ENCODE data around the gene IL17RD.

The IL17RD gene

GRCh38 chr3:57131210-57131588, 34.0 kb downstream of the IL17RD start:
- in situ Hi-C loops (cut with MboI; ENCODE audit: low sequenced_read_pairs), result no loop called here

GRCh38 chr3:57130571-57131209, 34.5 kb downstream of the IL17RD start:
- in situ Hi-C loops (cut with MboI; ENCODE audit: low sequenced_read_pairs), result no loop called here

- in situ Hi-C loops (cut with MboI; ENCODE audit: low sequenced_read_pairs), result no loop called here
These were observed 36.1 kb downstream of the IL17RD start for GRCh38 chr3:57128826-57129667.

GRCh38 chr3:57127891-57128518, 37.1 kb downstream of the IL17RD start:
- in situ Hi-C loops (cut with MboI; ENCODE audit: low sequenced_read_pairs), result no loop called here

- in situ Hi-C loops (cut with MboI; ENCODE audit: low sequenced_read_pairs), result no loop called here
These were observed 38.9 kb downstream of the IL17RD start for GRCh38 chr3:57126244-57126643.

- in situ Hi-C loops (cut with MboI; ENCODE audit: low sequenced_read_pairs), result no loop called here
These were observed 44.5 kb downstream of the IL17RD start for GRCh38 chr3:57120451-57121174.

- in situ Hi-C loops (cut with MboI; ENCODE audit: low sequenced_read_pairs), result no loop called here
These were observed 45.1 kb downstream of the IL17RD start for GRCh38 chr3:57120040-57120439.

- in situ Hi-C loops (cut with MboI; ENCODE audit: low sequenced_read_pairs), result no loop called here
These were observed 46.9 kb downstream of the IL17RD start for GRCh38 chr3:57118254-57118653.

GRCh38 chr3:57116501-57116900, 48.7 kb downstream of the IL17RD start:
- in situ Hi-C loops (cut with MboI; ENCODE audit: low sequenced_read_pairs), result no loop called here

- in situ Hi-C loops (cut with MboI; ENCODE audit: low sequenced_read_pairs), result no loop called here
These were observed 52.9 kb downstream of the IL17RD start for GRCh38 chr3:57112206-57112605.

GRCh38 chr3:57110798-57111197, 54.4 kb downstream of the IL17RD start:
- in situ Hi-C loops (cut with MboI; ENCODE audit: low sequenced_read_pairs), result no loop called here

GRCh38 chr3:57110214-57110613, 54.9 kb downstream of the IL17RD start:
- in situ Hi-C loops (cut with MboI; ENCODE audit: low sequenced_read_pairs), result no loop called here

GRCh38 chr3:57109437-57110199, 55.5 kb downstream of the IL17RD start:
- in situ Hi-C loops (cut with MboI; ENCODE audit: low sequenced_read_pairs), result no loop called here

- in situ Hi-C loops (cut with MboI; ENCODE audit: low sequenced_read_pairs), result no loop called here
These were observed 56.5 kb downstream of the IL17RD start for GRCh38 chr3:57108684-57109083.

GRCh38 chr3:57105585-57105984, 59.6 kb downstream of the IL17RD start:
- in situ Hi-C loops (cut with MboI; ENCODE audit: low sequenced_read_pairs), result no loop called here

GRCh38 chr3:57100046-57100695, 65.0 kb downstream of the IL17RD start:
- in situ Hi-C loops (cut with MboI; ENCODE audit: low sequenced_read_pairs), result no loop called here

GRCh38 chr3:57098418-57099310, 66.5 kb downstream of the IL17RD start:
- in situ Hi-C loops (cut with MboI; ENCODE audit: low sequenced_read_pairs), result no loop called here

- in situ Hi-C loops (cut with MboI; ENCODE audit: low sequenced_read_pairs), result no loop called here
These were observed 67.6 kb downstream of the IL17RD start for GRCh38 chr3:57097536-57097935.

- in situ Hi-C loops (cut with MboI; ENCODE audit: low sequenced_read_pairs), result no loop called here
These were observed 69.8 kb downstream of the IL17RD start for GRCh38 chr3:57095363-57095762.
